SU-DHL-6 (cell line): ENCODE results near the gene ZNF627.

ENCODE experiments used
- EZH2phosphoT487 ChIP-seq: fragments of 200-600 bp; sonication (generic), shearing (Covaris generic); conservative IDR thresholded peaks from 2 replicates; pipeline ENCODE4 v1.6.1; 2018; ENCODE audit warnings: mild to moderate bottlenecking, antibody characterized with exemption, low read length, moderate library complexity, mixed read lengths
- TF ChIP-seq, protein P1 (sequence below): fragments of 200-600 bp; sonication (generic); IDR thresholded peaks from one replicate; pipeline ENCODE4 v1.5.1; 2017; ENCODE audit warnings: antibody characterized with exemption, mild to moderate bottlenecking, low read length, moderate library complexity; ENCODE audit not compliant: insufficient read depth, poor library complexity, severe bottlenecking

- TF ChIP-seq, protein P1, sequence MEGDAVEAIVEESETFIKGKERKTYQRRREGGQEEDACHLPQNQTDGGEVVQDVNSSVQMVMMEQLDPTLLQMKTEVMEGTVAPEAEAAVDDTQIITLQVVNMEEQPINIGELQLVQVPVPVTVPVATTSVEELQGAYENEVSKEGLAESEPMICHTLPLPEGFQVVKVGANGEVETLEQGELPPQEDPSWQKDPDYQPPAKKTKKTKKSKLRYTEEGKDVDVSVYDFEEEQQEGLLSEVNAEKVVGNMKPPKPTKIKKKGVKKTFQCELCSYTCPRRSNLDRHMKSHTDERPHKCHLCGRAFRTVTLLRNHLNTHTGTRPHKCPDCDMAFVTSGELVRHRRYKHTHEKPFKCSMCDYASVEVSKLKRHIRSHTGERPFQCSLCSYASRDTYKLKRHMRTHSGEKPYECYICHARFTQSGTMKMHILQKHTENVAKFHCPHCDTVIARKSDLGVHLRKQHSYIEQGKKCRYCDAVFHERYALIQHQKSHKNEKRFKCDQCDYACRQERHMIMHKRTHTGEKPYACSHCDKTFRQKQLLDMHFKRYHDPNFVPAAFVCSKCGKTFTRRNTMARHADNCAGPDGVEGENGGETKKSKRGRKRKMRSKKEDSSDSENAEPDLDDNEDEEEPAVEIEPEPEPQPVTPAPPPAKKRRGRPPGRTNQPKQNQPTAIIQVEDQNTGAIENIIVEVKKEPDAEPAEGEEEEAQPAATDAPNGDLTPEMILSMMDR, result no peak
- TF ChIP-seq EZH2phosphoT487, result no peak
Observed at GRCh38 chr19:11586331-11586730, 11.0 kb upstream of the ZNF627 start.
